ENCODE results near the gene PICALM. TPM values are rescaled to one million over a fixed set of nuclear protein-coding genes. Genes with fewer than 3 reads are reported as not detected.

The PICALM gene
- total and polyA plus RNA-seq, 2 donors (not counting 3 experiments of a cell fraction or from before 2014, with no cell fraction given), result 181 to 202 TPM

DNA sequence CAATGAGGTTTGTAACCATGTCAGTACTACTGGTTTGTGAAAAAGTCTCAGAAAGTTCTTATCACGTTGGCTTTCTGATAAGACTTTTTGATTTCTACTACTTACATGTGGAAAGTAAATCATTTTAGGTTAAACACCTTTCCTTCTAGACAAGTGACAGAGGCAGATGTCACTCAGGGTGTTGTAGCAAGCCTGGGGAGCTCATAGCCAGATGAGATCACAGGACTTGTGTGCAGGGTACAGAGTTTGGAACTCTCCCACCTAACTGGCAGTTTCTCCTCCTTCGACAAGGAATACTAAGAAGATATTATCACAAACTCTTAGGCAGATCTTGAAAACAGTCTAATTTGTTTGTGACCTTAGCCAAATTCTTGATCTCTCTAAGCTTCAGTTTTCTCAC lies 49.4 kb upstream of the PICALM start:
- DNase-seq (ENCODE audit: low read depth, low spot score), result no peak
- BruUV-seq (replicated peaks), result no TSS peak

More for the DNA sequence above, 49.4 kb upstream of the PICALM start:
- H3K9me3 ChIP-seq (replicated peaks; ENCODE audit: control insufficient read depth, insufficient read depth, low read length), result no peaks in the 10 kb centered on the region
- H4K20me1 ChIP-seq (replicated peaks; ENCODE audit: control insufficient read depth, extremely low read depth, insufficient read depth, low read length), result no peaks in the 10 kb centered on the region
- H3K36me3 ChIP-seq (ENCODE audit: control insufficient read depth in 2 of 2, extremely low read depth in 1 of 2, insufficient read depth in 2 of 2, low read length in 2 of 2), result no peaks in the 10 kb centered on the region
- dilution Hi-C loops (cut with MboI; ENCODE audit: extremely low pct_ligation_motif_present, low sequenced_read_pairs), result no loop called here
- H2AFZ ChIP-seq (ENCODE audit: low read depth, low read length), result no peak overlapping the region
- FAIRE-seq, result no peak
- TF ChIP-seq FOS (IDR thresholded peaks at IDR 0.05; ENCODE audit: borderline replicate concordance, insufficient read depth, low read length), result no peak
- TF ChIP-seq, protein P1, sequence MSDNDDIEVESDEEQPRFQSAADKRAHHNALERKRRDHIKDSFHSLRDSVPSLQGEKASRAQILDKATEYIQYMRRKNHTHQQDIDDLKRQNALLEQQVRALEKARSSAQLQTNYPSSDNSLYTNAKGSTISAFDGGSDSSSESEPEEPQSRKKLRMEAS (IDR thresholded peaks at IDR 0.05; ENCODE audit: insufficient read depth, insufficient read length), result no peak
- no peak for TF ChIP-seq JUN (IDR thresholded peaks at IDR 0.05; ENCODE audit: borderline replicate concordance, insufficient read depth, insufficient read length, low read depth)
- no peak for TF ChIP-seq POLR2A (IDR thresholded peaks at IDR 0.05; ENCODE audit: low read depth, low read length)
- TF ChIP-seq, protein P2, sequence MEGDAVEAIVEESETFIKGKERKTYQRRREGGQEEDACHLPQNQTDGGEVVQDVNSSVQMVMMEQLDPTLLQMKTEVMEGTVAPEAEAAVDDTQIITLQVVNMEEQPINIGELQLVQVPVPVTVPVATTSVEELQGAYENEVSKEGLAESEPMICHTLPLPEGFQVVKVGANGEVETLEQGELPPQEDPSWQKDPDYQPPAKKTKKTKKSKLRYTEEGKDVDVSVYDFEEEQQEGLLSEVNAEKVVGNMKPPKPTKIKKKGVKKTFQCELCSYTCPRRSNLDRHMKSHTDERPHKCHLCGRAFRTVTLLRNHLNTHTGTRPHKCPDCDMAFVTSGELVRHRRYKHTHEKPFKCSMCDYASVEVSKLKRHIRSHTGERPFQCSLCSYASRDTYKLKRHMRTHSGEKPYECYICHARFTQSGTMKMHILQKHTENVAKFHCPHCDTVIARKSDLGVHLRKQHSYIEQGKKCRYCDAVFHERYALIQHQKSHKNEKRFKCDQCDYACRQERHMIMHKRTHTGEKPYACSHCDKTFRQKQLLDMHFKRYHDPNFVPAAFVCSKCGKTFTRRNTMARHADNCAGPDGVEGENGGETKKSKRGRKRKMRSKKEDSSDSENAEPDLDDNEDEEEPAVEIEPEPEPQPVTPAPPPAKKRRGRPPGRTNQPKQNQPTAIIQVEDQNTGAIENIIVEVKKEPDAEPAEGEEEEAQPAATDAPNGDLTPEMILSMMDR (IDR thresholded peaks at IDR 0.05; ENCODE audit: extremely low read depth in 1 of 2, insufficient read depth in 1 of 2, low read depth in 1 of 2, low read length in 2 of 2), result no peak
- no peak for TF ChIP-seq POLR2AphosphoS5 (IDR thresholded peaks at IDR 0.05; ENCODE audit: insufficient read depth, low read depth, low read length)
- no peak for TF ChIP-seq GATA2 (IDR thresholded peaks at IDR 0.05; ENCODE audit: insufficient read depth, insufficient read length, low read depth, low read length)
- TF ChIP-seq MYC (IDR thresholded peaks at IDR 0.05; ENCODE audit: low read depth, low read length), result no peak
- no peak for TF ChIP-seq EZH2 (IDR thresholded peaks at IDR 0.05; ENCODE audit: borderline replicate concordance, low read depth, low read length, severe bottlenecking)
- no peaks in the 10 kb centered on the region for H3K27me3 ChIP-seq (ENCODE audit: control insufficient read depth in 2 of 2, insufficient read depth in 2 of 2, low read length in 2 of 2)
- POLR2A ChIA-PET, result no interaction called here
- H3K4me2 ChIP-seq (ENCODE audit: insufficient read depth, low read length), result no peak overlapping the region
- no peaks in the 10 kb centered on the region for H3K79me2 ChIP-seq (ENCODE audit: control insufficient read depth, insufficient read depth, low read length)
- H3K4me3 ChIP-seq (replicated peaks in 1 of 3; ENCODE audit: insufficient read depth in 1 of 3, low read depth in 1 of 3, low read length in 3 of 3), result no peak overlapping the region
- no peak overlapping the region for H3K9ac ChIP-seq (replicated peaks; ENCODE audit: extremely low read depth, insufficient read depth, low read length)
- CTCF ChIA-PET, result interaction anchor here (1.5 to 1.7 kb wide), 2 partner anchors 10 to 76 kb away, joined by 4 to 5 read pairs; no protein-coding TSS in a partner anchor
- no peak overlapping the region for H3K27ac ChIP-seq (ENCODE audit: insufficient read depth, low read depth, low read length)
- H3K4me1 ChIP-seq (ENCODE audit: control insufficient read depth, extremely low read depth, insufficient read depth, low read length), result no peaks in the 10 kb centered on the region
- intact Hi-C loops (cut with micrococcal nuclease), result no loop called here
- no peaks in the 10 kb centered on the region for H3K9me1 ChIP-seq (replicated peaks; ENCODE audit: control insufficient read depth, extremely low read depth, insufficient read depth, low read length)

Data from endothelial cell of umbilical vein (primary cell).